Body of pancreas (tissue), 4 donors: ENCODE measurements around the gene FITM1. TPM values are rescaled to one million over a fixed set of nuclear protein-coding genes. Genes with fewer than 3 reads are reported as not detected.

Source experiments
- ATAC-seq: fragments of 150-250 bp; one replicate; pipeline ENCODE4 v1.9.1; 2016
- DNase-seq, 4 donors: peaks; one replicate each; pipeline ENCODE4 v3.0.0-alpha.2; 2019
- H3K27ac ChIP-seq, 4 donors: fragments of 200-600 bp; sonication (generic); 1 replicate in 3 of 4; 2 replicates in 1 of 4; pipeline versions ENCODE4 v1.5.1 to v1.6.1; 2016 to 2019; ENCODE audit warnings: mild to moderate bottlenecking in 1 of 4, mixed read lengths in 1 of 4, moderate library complexity in 1 of 4
- H3K27me3 ChIP-seq, 2 donors: fragments of 200-600 bp; sonication (generic); one replicate each; pipeline ENCODE4 v1.6.0; 2016; ENCODE audit warnings: mild to moderate bottlenecking in 1 of 2
- H3K36me3 ChIP-seq, 2 donors: fragments of 200-600 bp; sonication (generic); replicated peaks in 1 of 2; 2 replicates each; pipeline ENCODE4 v1.5.1; 2016; ENCODE audit warnings: low read depth in 2 of 2; ENCODE audit not compliant: insufficient read depth in 1 of 2
- H3K4me1 ChIP-seq: fragments of 200-600 bp; sonication (generic); one replicate; pipeline ENCODE4 v1.6.0; 2016
- H3K4me3 ChIP-seq, 2 donors: fragments of 200-600 bp; sonication (generic); 1 replicate in 1 of 2; 2 replicates in 1 of 2; pipeline ENCODE4 v1.5.1; 2016 to 2019
- H3K9me3 ChIP-seq, 3 donors: fragments of 200-600 bp; sonication (generic); 1 replicate in 2 of 3; 2 replicates in 1 of 3; pipeline ENCODE4 v1.5.1; 2016
- POLR2A ChIP-seq, 3 donors: fragments of 450-650 bp; IDR thresholded peaks; one replicate each; pipeline ENCODE4 v1.6.1; 2016; ENCODE audit warnings: antibody characterized with exemption in 3 of 3, mild to moderate bottlenecking in 2 of 3
- WGBS, 2 donors: methylation state at CpG; one replicate each; pipeline ENCODE4 v1.1.5; 2017; 5-methylcytosine and 5-hydroxymethylcytosine counted together
- intact Hi-C: fragments of 100-400 bp; cut with DNase I; formaldehyde crosslinking; loops from one replicate; pipeline ENCODE4 v1.15.1; 2023
- total RNA-seq, 2 donors: library from RNA; depleted of rRNA; stranded (reverse); fragments of >200 nt; gene quantifications; one replicate each; pipeline ENCODE4 v1.1.0, GENCODE V29; 2016
- TF ChIP-seq, protein P1 (sequence below), 7 experiments: fragments of 450-650 bp in 4 of 7; fragments of 200-600 bp in 3 of 7; sonication (generic) in 3 of 7; IDR thresholded peaks; one replicate each; pipeline ENCODE4 v1.5.1; 2016 to 2019; ENCODE audit warnings: antibody characterized with exemption in 7 of 7

FITM1 gene
- total RNA-seq, 2 donors from 2014 or later: 6.3 to 12.2 TPM

DNA sequence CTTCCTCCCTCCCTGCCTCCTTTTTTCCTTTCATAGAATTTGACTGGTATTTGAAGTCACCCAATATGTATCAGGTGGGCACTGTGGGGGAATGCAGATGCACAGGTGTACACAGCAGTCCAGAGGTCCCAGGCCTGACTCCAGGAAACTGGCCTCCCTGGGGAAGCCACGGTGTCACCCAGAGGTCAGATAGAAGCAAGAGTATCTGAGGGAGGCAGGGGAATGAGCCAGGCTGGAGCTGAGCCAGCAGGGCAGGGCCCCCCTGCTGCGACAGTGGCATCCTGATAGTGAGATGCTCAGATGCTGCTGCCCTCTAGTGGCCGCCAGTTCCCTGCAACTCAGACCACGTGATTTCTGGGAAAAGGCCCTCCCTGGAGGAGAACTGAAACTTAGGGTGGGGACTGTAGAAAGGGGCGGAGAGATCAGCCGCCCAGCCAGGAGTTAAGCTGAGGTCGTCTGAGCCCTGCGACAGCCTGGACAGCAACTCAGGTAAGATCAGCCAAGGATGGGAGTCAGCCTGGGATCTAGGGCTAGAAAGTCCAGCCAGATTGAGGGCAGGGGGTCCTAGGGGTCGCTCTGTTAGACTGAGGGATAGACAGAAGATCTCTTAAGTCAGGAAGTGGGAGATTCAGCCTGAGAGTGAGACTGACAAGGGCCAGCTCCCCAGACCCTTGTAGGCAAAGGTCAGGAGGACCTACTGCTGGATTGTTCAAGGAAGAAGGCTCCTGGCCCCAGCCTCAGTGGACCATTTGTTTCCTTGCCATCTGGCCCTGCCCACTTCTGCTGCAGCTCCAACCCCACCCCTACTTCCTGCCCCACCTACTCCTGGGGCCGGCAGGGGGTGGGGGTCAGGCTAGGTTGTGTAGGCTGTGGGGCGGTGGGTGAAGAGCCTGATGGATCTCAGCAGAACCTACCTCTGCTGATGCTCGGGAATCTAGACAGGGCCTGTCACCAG, 30.7 kb downstream of the FITM1 start, which contains the start of gene IRF9:
Gene IRF9 (plus strand): TSS at position 416 of the 955 bp plus-strand sequence. CDS start 880 bp downstream, outside the sequence.
- Histone ChIP-seq H3K36me3 (peaks cover 10 to 44% of the 10 kb centered on the region in 2 donors), H3K27ac (peak within 1 kb of the TSS; percentile 79 to 89 (median 84)), H3K4me1 (peaks cover 35% of the 10 kb centered on the region), H3K27me3 (no peaks in the 10 kb centered on the region), H3K4me3 (peak within 1 kb of the TSS; percentile 39 to 48), H3K9me3 (no peaks in the 10 kb centered on the region)
- ATAC-seq (peak; percentile 95), DNase-seq (peak; percentile 97 to 98 (median 98))
- intact Hi-C loops: loop anchor here (10.0 kb wide), 1 partner anchor 106 kb away; the partner anchor contains the start of gene CARMIL3
- 1 to 2% methylated on average over 11 to 12 of the region's 12 CpGs for WGBS, 2 donors
- peak; percentile 10 to 81 (median 79) for TF ChIP-seq POLR2A (IDR thresholded peaks at IDR 0.05)
- TF ChIP-seq, protein P1, sequence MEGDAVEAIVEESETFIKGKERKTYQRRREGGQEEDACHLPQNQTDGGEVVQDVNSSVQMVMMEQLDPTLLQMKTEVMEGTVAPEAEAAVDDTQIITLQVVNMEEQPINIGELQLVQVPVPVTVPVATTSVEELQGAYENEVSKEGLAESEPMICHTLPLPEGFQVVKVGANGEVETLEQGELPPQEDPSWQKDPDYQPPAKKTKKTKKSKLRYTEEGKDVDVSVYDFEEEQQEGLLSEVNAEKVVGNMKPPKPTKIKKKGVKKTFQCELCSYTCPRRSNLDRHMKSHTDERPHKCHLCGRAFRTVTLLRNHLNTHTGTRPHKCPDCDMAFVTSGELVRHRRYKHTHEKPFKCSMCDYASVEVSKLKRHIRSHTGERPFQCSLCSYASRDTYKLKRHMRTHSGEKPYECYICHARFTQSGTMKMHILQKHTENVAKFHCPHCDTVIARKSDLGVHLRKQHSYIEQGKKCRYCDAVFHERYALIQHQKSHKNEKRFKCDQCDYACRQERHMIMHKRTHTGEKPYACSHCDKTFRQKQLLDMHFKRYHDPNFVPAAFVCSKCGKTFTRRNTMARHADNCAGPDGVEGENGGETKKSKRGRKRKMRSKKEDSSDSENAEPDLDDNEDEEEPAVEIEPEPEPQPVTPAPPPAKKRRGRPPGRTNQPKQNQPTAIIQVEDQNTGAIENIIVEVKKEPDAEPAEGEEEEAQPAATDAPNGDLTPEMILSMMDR (IDR thresholded peaks at IDR 0.05): peak; percentile 91 to 99 (median 98)

- H3K4me1 ChIP-seq: peaks cover 35% of the 10 kb centered on the region
- no peaks in the 10 kb centered on the region for H3K9me3 ChIP-seq
- ATAC-seq (no peak), DNase-seq (no peak)
- 52 to 58% methylated on average over 8 of the region's 8 CpGs for WGBS, 2 donors
- H3K27ac ChIP-seq: peak overlapping the region in 3 of 4 donors; percentile 79 to 89 (median 88)
- no peak for TF ChIP-seq POLR2A (IDR thresholded peaks at IDR 0.05)
- TF ChIP-seq, protein P1 (IDR thresholded peaks at IDR 0.05): no peak
- no peaks in the 10 kb centered on the region for H3K27me3 ChIP-seq
- intact Hi-C loops: loop anchor here (10.0 kb wide), 1 partner anchor 107 kb away; the partner anchor contains the start of gene CARMIL3
- peaks cover 7 to 38% of the 10 kb centered on the region in 2 donors for H3K36me3 ChIP-seq
- H3K4me3 ChIP-seq: peak overlapping the region in 1 of 2 donors; percentile 39
These were observed 31.6 kb downstream of the FITM1 start for GRCh38 chr14:24162093-24162492.

GRCh38 chr14:24164518-24164991, 34.1 kb downstream of the FITM1 start:
- ATAC-seq: no peak
- Histone ChIP-seq H3K9me3 (no peaks in the 10 kb centered on the region), H3K27ac (no peak overlapping the region), H3K4me1 (peaks cover 35% of the 10 kb centered on the region), H3K36me3 (peaks cover 5 to 32% of the 10 kb centered on the region in 2 donors), H3K27me3 (no peaks in the 10 kb centered on the region), H3K4me3 (no peak overlapping the region)
- no peak for DNase-seq
- WGBS, 2 donors: 82 to 87% methylated on average over 3 to 13 of the region's 14 CpGs
- intact Hi-C loops: loop anchor here (10.0 kb wide), 1 partner anchor 110 kb away; the partner anchor contains the start of gene CARMIL3
- no peak for TF ChIP-seq POLR2A (IDR thresholded peaks at IDR 0.05)
- TF ChIP-seq, protein P1 (IDR thresholded peaks at IDR 0.05): no peak

DNA sequence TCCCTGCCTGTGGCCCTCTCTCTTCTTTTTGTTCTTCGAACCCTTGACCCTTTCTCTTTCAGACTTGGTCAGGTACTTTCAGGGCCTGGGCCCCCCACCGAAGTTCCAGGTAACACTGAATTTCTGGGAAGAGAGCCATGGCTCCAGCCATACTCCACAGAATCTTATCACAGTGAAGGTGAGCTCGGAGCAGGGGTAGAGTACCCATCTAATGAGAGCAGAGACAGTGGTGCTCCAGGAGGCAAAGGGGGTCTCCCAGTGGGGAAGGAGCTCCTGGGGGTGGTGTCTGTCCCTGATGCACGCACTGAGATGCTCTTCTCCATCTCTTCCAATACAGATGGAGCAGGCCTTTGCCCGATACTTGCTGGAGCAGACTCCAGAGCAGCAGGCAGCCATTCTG, 35.3 kb downstream of the FITM1 start:
- no peak overlapping the region for H3K4me3 ChIP-seq
- ATAC-seq (no peak), DNase-seq (no peak)
- H3K27ac ChIP-seq: no peak overlapping the region
- peaks cover 23% of the 10 kb centered on the region for H3K4me1 ChIP-seq
- no peaks in the 10 kb centered on the region for H3K27me3 ChIP-seq
- intact Hi-C loops: loop anchor here (10.0 kb wide), 1 partner anchor 111 kb away; the partner anchor contains the start of gene CARMIL3
- H3K36me3 ChIP-seq: peaks cover 5 to 32% of the 10 kb centered on the region in 2 donors
- 86 to 89% methylated on average over 5 of the region's 5 CpGs for WGBS, 2 donors
- no peaks in the 10 kb centered on the region for H3K9me3 ChIP-seq
- TF ChIP-seq, protein P1 (IDR thresholded peaks at IDR 0.05): no peak
- no peak for TF ChIP-seq POLR2A (IDR thresholded peaks at IDR 0.05)
